ENCODE data around the gene PCDHGA1.

Gene PCDHGA1

GRCh38 chr5:141557681-141558136 lies 227.4 kb downstream of the PCDHGA1 start:
- peaks cover 34% of the 10 kb centered on the region for H3K4me1 ChIP-seq (ENCODE audit: control insufficient read depth, low read length)
- no peaks in the 10 kb centered on the region; the same call in 1 of the 2 replicates for H3F3A ChIP-seq (ENCODE audit: control insufficient read depth, insufficient read depth)
- H3K27me3 ChIP-seq (ENCODE audit: control insufficient read depth, low read length): no peaks in the 10 kb centered on the region
- H3K9me3 ChIP-seq (ENCODE audit: control insufficient read depth, insufficient read depth, low read length): no peaks in the 10 kb centered on the region
- H3K36me3 ChIP-seq (ENCODE audit: control insufficient read depth, low read length): peaks cover 47% of the 10 kb centered on the region
- no peaks in the 10 kb centered on the region for H3K79me2 ChIP-seq (ENCODE audit: control insufficient read depth, low read length)
- peak overlapping the region; percentile 44 for H3K4me3 ChIP-seq (ENCODE audit: low read length)
- H3K27ac ChIP-seq (ENCODE audit: low read depth, low read length): peak overlapping the region; percentile 49
- peak overlapping the region; percentile 58 for H3K4me2 ChIP-seq (ENCODE audit: low read length)
- no peaks in the 10 kb centered on the region for H3K9me2 ChIP-seq (replicated peaks; ENCODE audit: control insufficient read depth, low read length)
- TF ChIP-seq CTCF (IDR thresholded peaks at IDR 0.05; ENCODE audit: low read depth, low read length, poor library complexity, severe bottlenecking): peak; percentile 88
- no peak for TF ChIP-seq EZH2phosphoT487 (IDR thresholded peaks at IDR 0.05; ENCODE audit: borderline replicate concordance, low read length)
- no peaks in the 10 kb centered on the region for H4K20me1 ChIP-seq (ENCODE audit: control insufficient read depth, insufficient read depth, low read depth, low read length)

- no peaks in the 10 kb centered on the region; the same call in 1 of the 2 replicates for H3F3A ChIP-seq (ENCODE audit: control insufficient read depth, insufficient read depth)
- H3K4me1 ChIP-seq (ENCODE audit: control insufficient read depth, low read length): peaks cover 34% of the 10 kb centered on the region
- no peaks in the 10 kb centered on the region for H3K9me3 ChIP-seq (ENCODE audit: control insufficient read depth, insufficient read depth, low read length)
- peak overlapping the region; percentile 10; the same call in 1 of the 2 replicates for H3K4me2 ChIP-seq (ENCODE audit: low read length)
- no peaks in the 10 kb centered on the region for H3K27me3 ChIP-seq (ENCODE audit: control insufficient read depth, low read length)
- TF ChIP-seq CTCF (IDR thresholded peaks at IDR 0.05; ENCODE audit: low read depth, low read length, poor library complexity, severe bottlenecking): no peak
- no peak for TF ChIP-seq EZH2phosphoT487 (IDR thresholded peaks at IDR 0.05; ENCODE audit: borderline replicate concordance, low read length)
- no peaks in the 10 kb centered on the region for H3K9me2 ChIP-seq (replicated peaks; ENCODE audit: control insufficient read depth, low read length)
- peak overlapping the region; percentile 44; the same call in 1 of the 2 replicates for H3K4me3 ChIP-seq (ENCODE audit: low read length)
- H3K79me2 ChIP-seq (ENCODE audit: control insufficient read depth, low read length): no peaks in the 10 kb centered on the region
- no peaks in the 10 kb centered on the region for H4K20me1 ChIP-seq (ENCODE audit: control insufficient read depth, insufficient read depth, low read depth, low read length)
- H3K36me3 ChIP-seq (ENCODE audit: control insufficient read depth, low read length): peaks cover 51% of the 10 kb centered on the region
- no peak overlapping the region for H3K27ac ChIP-seq (ENCODE audit: low read depth, low read length)
These were observed 227.8 kb downstream of the PCDHGA1 start for GRCh38 chr5:141558150-141558549.

GRCh38 chr5:141559461-141559860 lies 229.1 kb downstream of the PCDHGA1 start:
- Histone ChIP-seq H3K79me2 (ENCODE audit: control insufficient read depth, low read length) (no peaks in the 10 kb centered on the region), H3K36me3 (ENCODE audit: control insufficient read depth, low read length) (peaks cover 63% of the 10 kb centered on the region), H4K20me1 (ENCODE audit: control insufficient read depth, insufficient read depth, low read depth, low read length) (no peaks in the 10 kb centered on the region), H3K4me2 (ENCODE audit: low read length) (no peak overlapping the region), H3K4me1 (ENCODE audit: control insufficient read depth, low read length) (peaks cover 40% of the 10 kb centered on the region), H3F3A (ENCODE audit: control insufficient read depth, insufficient read depth) (peaks cover 2% of the 10 kb centered on the region), H3K9me2 (replicated peaks; ENCODE audit: control insufficient read depth, low read length) (no peaks in the 10 kb centered on the region), H3K9me3 (ENCODE audit: control insufficient read depth, insufficient read depth, low read length) (no peaks in the 10 kb centered on the region), H3K27ac (ENCODE audit: low read depth, low read length) (no peak overlapping the region), H3K4me3 (ENCODE audit: low read length) (no peak overlapping the region), H3K27me3 (ENCODE audit: control insufficient read depth, low read length) (no peaks in the 10 kb centered on the region)
- TF ChIP-seq EZH2phosphoT487 (IDR thresholded peaks at IDR 0.05; ENCODE audit: borderline replicate concordance, low read length) (no peak), CTCF (IDR thresholded peaks at IDR 0.05; ENCODE audit: low read depth, low read length, poor library complexity, severe bottlenecking) (no peak)

Measured in DOHH2 (cell line).